ENCODE results near the gene TMEM248. TPM values are rescaled to one million over a fixed set of nuclear protein-coding genes. Genes with fewer than 3 reads are reported as not detected.

The TMEM248 gene
- polyA plus RNA-seq, 1 donor from 2014 or later: 41.8 TPM

DNA sequence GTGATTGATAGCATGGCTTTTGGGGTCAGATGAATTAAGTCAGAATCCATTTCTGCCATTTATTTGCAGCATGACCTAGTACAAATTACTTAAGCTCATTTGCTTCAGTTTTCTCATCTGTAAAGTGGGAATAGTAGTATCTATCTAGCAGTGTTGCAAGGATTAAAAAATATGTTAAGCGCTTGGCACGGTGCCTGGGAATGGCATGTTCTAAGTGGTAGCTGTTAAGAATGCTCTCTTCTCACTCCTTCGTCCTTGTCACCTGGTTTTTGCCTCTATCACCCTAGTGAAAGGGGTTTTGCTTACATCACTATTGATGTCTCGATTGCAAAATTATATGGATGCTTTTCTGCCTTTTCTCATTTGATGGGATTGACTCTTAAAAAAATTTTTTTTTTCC is 7.4 kb downstream of the TMEM248 start:
- Histone ChIP-seq H3K4me2 (ENCODE audit: low read length) (no peak overlapping the region), H4K20me1 (ENCODE audit: insufficient read depth) (no peaks in the 10 kb centered on the region), H3K36me3 (ENCODE audit: insufficient read depth, low read length) (no peaks in the 10 kb centered on the region), H3K79me2 (replicated peaks; ENCODE audit: insufficient read depth, low read length) (peaks cover 51% of the 10 kb centered on the region), H3K9me2 (ENCODE audit: insufficient read depth, low read length) (no peaks in the 10 kb centered on the region), H3K4me3 (ENCODE audit: low read length) (no peak overlapping the region), H3K27me3 (ENCODE audit: insufficient read depth, low read depth, low read length) (no peaks in the 10 kb centered on the region), H3F3A (ENCODE audit: insufficient read depth, low read length, poor library complexity, severe bottlenecking) (no peaks in the 10 kb centered on the region), H3K9me3 (ENCODE audit: low read length) (no peaks in the 10 kb centered on the region), H3K27ac (ENCODE audit: low read length) (no peak overlapping the region), H3K9ac (ENCODE audit: low read length) (no peak overlapping the region), H2AFZ (ENCODE audit: low read depth, low read length) (no peak overlapping the region)
- TF ChIP-seq POLR2AphosphoS5 (IDR thresholded peaks at IDR 0.05) (no peak), SMC3 (conservative IDR thresholded peaks at IDR 0.05; ENCODE audit: poor library complexity) (no peak), RAD21 (conservative IDR thresholded peaks at IDR 0.05) (no peak), MXI1 (conservative IDR thresholded peaks at IDR 0.05; ENCODE audit: poor library complexity, severe bottlenecking) (no peak)

DNA sequence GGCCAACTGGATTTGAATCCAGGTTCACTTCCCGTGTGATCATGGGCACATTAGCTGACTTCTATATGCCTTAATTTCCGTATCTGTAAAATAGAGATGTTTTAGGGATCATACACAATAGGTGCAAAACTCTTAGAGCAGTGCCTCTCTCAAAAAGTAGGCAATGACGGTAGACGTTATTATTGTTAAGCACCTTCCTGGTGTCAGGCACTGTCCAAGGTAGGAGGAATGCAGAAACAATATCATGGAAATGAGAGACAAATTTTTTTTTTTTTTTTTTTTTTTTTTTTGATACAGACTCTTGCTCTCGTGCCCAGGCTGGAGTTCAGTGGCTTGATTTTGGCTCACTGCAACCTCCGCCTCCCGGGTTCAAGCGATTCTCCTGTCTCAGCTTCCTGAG is 8.1 kb downstream of the TMEM248 start:
- no peaks in the 10 kb centered on the region for H3K9me3 ChIP-seq (ENCODE audit: low read length)
- H4K20me1 ChIP-seq (ENCODE audit: insufficient read depth): no peaks in the 10 kb centered on the region
- no peak overlapping the region for H3K27ac ChIP-seq (ENCODE audit: low read length)
- TF ChIP-seq MXI1 (conservative IDR thresholded peaks at IDR 0.05; ENCODE audit: poor library complexity, severe bottlenecking): no peak
- TF ChIP-seq EP300 (conservative IDR thresholded peaks at IDR 0.05; ENCODE audit: poor library complexity, severe bottlenecking): no peak
- TF ChIP-seq CTCF (IDR thresholded peaks at IDR 0.05; ENCODE audit: poor library complexity, severe bottlenecking): no peak
- no peak for TF ChIP-seq TAF1 (IDR thresholded peaks at IDR 0.05; ENCODE audit: low read depth)
- TF ChIP-seq SMC3 (conservative IDR thresholded peaks at IDR 0.05; ENCODE audit: poor library complexity): no peak
- TF ChIP-seq EZH2 (IDR thresholded peaks at IDR 0.05; ENCODE audit: borderline replicate concordance, insufficient read depth, low read length, poor library complexity, severe bottlenecking): no peak
- TF ChIP-seq RAD21 (conservative IDR thresholded peaks at IDR 0.05): no peak
- TF ChIP-seq, protein P1, sequence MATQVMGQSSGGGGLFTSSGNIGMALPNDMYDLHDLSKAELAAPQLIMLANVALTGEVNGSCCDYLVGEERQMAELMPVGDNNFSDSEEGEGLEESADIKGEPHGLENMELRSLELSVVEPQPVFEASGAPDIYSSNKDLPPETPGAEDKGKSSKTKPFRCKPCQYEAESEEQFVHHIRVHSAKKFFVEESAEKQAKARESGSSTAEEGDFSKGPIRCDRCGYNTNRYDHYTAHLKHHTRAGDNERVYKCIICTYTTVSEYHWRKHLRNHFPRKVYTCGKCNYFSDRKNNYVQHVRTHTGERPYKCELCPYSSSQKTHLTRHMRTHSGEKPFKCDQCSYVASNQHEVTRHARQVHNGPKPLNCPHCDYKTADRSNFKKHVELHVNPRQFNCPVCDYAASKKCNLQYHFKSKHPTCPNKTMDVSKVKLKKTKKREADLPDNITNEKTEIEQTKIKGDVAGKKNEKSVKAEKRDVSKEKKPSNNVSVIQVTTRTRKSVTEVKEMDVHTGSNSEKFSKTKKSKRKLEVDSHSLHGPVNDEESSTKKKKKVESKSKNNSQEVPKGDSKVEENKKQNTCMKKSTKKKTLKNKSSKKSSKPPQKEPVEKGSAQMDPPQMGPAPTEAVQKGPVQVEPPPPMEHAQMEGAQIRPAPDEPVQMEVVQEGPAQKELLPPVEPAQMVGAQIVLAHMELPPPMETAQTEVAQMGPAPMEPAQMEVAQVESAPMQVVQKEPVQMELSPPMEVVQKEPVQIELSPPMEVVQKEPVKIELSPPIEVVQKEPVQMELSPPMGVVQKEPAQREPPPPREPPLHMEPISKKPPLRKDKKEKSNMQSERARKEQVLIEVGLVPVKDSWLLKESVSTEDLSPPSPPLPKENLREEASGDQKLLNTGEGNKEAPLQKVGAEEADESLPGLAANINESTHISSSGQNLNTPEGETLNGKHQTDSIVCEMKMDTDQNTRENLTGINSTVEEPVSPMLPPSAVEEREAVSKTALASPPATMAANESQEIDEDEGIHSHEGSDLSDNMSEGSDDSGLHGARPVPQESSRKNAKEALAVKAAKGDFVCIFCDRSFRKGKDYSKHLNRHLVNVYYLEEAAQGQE (IDR thresholded peaks at IDR 0.05; ENCODE audit: borderline replicate concordance): no peak
- no peak for TF ChIP-seq POLR2AphosphoS5 (IDR thresholded peaks at IDR 0.05)
- H3K9ac ChIP-seq (ENCODE audit: low read length): no peak overlapping the region
- H3K79me2 ChIP-seq (replicated peaks; ENCODE audit: insufficient read depth, low read length): peaks cover 43% of the 10 kb centered on the region
- no peak overlapping the region for H3K4me2 ChIP-seq (ENCODE audit: low read length)
- no peaks in the 10 kb centered on the region for H3F3A ChIP-seq (ENCODE audit: insufficient read depth, low read length, poor library complexity, severe bottlenecking)
- no peaks in the 10 kb centered on the region for H3K9me2 ChIP-seq (ENCODE audit: insufficient read depth, low read length)
- H3K4me3 ChIP-seq (ENCODE audit: low read length): no peak overlapping the region
- H2AFZ ChIP-seq (ENCODE audit: low read depth, low read length): no peak overlapping the region
- no peaks in the 10 kb centered on the region for H3K27me3 ChIP-seq (ENCODE audit: insufficient read depth, low read depth, low read length)
- no peaks in the 10 kb centered on the region for H3K36me3 ChIP-seq (ENCODE audit: insufficient read depth, low read length)

- Histone ChIP-seq H3K9me3 (ENCODE audit: low read length) (no peaks in the 10 kb centered on the region), H3K4me2 (ENCODE audit: low read length) (no peak overlapping the region), H3K79me2 (replicated peaks; ENCODE audit: insufficient read depth, low read length) (peaks cover 38% of the 10 kb centered on the region), H3K36me3 (ENCODE audit: insufficient read depth, low read length) (no peaks in the 10 kb centered on the region), H3K27me3 (ENCODE audit: insufficient read depth, low read depth, low read length) (no peaks in the 10 kb centered on the region), H3K9me2 (ENCODE audit: insufficient read depth, low read length) (no peaks in the 10 kb centered on the region), H4K20me1 (ENCODE audit: insufficient read depth) (no peaks in the 10 kb centered on the region), H3K4me3 (ENCODE audit: low read length) (no peak overlapping the region), H2AFZ (ENCODE audit: low read depth, low read length) (no peak overlapping the region), H3F3A (ENCODE audit: insufficient read depth, low read length, poor library complexity, severe bottlenecking) (no peaks in the 10 kb centered on the region), H3K9ac (ENCODE audit: low read length) (no peak overlapping the region), H3K27ac (ENCODE audit: low read length) (no peak overlapping the region)
- TF ChIP-seq EP300 (conservative IDR thresholded peaks at IDR 0.05; ENCODE audit: poor library complexity, severe bottlenecking) (no peak), TAF1 (IDR thresholded peaks at IDR 0.05; ENCODE audit: low read depth) (no peak), POLR2AphosphoS5 (IDR thresholded peaks at IDR 0.05) (no peak), EZH2 (IDR thresholded peaks at IDR 0.05; ENCODE audit: borderline replicate concordance, insufficient read depth, low read length, poor library complexity, severe bottlenecking) (no peak), SMC3 (conservative IDR thresholded peaks at IDR 0.05; ENCODE audit: poor library complexity) (no peak), MXI1 (conservative IDR thresholded peaks at IDR 0.05; ENCODE audit: poor library complexity, severe bottlenecking) (no peak), RAD21 (conservative IDR thresholded peaks at IDR 0.05) (no peak), CTCF (IDR thresholded peaks at IDR 0.05; ENCODE audit: poor library complexity, severe bottlenecking) (no peak)
- TF ChIP-seq, protein P1 (IDR thresholded peaks at IDR 0.05; ENCODE audit: borderline replicate concordance): no peak
Measured at GRCh38 chr7:66929935-66930334, 8.9 kb downstream of the TMEM248 start.
